ENCODE measurements around the gene PPARG. TPM values are rescaled to one million over a fixed set of nuclear protein-coding genes. Genes with fewer than 3 reads are reported as not detected.

PPARG gene
- polyA plus RNA-seq, 1 donor (not counting 4 experiments of a cell fraction or from before 2014, with no cell fraction given): 3.1 TPM

DNA sequence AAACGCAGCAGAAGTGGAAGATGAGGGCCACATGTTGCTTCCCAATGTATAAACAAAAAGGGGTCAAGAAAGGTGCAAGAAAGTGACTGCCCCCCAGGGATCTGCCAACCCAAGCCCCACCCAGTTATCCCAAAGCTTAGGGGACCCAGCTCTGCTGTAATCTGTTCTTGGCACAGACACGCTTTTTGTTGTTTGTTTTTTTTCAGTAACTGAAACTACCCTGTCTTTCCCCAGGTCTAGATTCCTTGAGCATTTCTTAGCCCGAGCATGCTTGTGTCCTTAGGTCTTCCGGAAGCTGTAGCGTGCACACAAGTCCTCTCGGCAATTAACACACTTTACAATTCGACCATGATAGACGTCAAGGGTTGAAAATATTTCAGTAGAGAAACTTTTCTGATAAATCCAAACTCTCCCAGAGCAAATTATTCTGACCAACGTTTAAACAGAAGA is 8.5 kb upstream of the PPARG start:
- H3K9me1 ChIP-seq (ENCODE audit: control insufficient read depth, extremely low read depth, insufficient read depth, low read length): no peaks in the 10 kb centered on the region
- H3K4me1 ChIP-seq (ENCODE audit: control insufficient read depth, extremely low read depth, insufficient read depth, low read length): no peaks in the 10 kb centered on the region
- H3K4me2 ChIP-seq (ENCODE audit: control insufficient read depth, extremely low read depth, insufficient read depth, low read depth, low read length): peak overlapping the region; percentile 27
- H3K9me3 ChIP-seq (ENCODE audit: control insufficient read depth, low read depth, low read length): no peaks in the 10 kb centered on the region
- H4K20me1 ChIP-seq (ENCODE audit: control insufficient read depth, extremely low read depth, insufficient read depth, low read length): no peaks in the 10 kb centered on the region
- no peaks in the 10 kb centered on the region for H3K36me3 ChIP-seq (ENCODE audit: control insufficient read depth in 2 of 2, extremely low read depth in 1 of 2, insufficient read depth in 2 of 2, low read length in 2 of 2)
- no peaks in the 10 kb centered on the region for H3K27me3 ChIP-seq (ENCODE audit: control insufficient read depth, extremely low read depth, insufficient read depth, low read length)
- TF ChIP-seq EZH2 (IDR thresholded peaks at IDR 0.05; ENCODE audit: low read length): no peak
- TF ChIP-seq, protein P1, sequence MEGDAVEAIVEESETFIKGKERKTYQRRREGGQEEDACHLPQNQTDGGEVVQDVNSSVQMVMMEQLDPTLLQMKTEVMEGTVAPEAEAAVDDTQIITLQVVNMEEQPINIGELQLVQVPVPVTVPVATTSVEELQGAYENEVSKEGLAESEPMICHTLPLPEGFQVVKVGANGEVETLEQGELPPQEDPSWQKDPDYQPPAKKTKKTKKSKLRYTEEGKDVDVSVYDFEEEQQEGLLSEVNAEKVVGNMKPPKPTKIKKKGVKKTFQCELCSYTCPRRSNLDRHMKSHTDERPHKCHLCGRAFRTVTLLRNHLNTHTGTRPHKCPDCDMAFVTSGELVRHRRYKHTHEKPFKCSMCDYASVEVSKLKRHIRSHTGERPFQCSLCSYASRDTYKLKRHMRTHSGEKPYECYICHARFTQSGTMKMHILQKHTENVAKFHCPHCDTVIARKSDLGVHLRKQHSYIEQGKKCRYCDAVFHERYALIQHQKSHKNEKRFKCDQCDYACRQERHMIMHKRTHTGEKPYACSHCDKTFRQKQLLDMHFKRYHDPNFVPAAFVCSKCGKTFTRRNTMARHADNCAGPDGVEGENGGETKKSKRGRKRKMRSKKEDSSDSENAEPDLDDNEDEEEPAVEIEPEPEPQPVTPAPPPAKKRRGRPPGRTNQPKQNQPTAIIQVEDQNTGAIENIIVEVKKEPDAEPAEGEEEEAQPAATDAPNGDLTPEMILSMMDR (optimal IDR thresholded peaks at IDR 0.05 in 1 of 3, IDR thresholded peaks at IDR 0.05 in 1 of 3, conservative IDR thresholded peaks at IDR 0.05 in 1 of 3; ENCODE audit: extremely low read depth in 1 of 3, insufficient read depth in 2 of 3, low read length in 3 of 3): no peak
- no peak overlapping the region for H2AFZ ChIP-seq (ENCODE audit: control insufficient read depth, low read length)
- no peaks in the 10 kb centered on the region for H3K79me2 ChIP-seq (ENCODE audit: control insufficient read depth, insufficient read depth, low read length)
- no peak overlapping the region for H3K9ac ChIP-seq (ENCODE audit: control insufficient read depth, extremely low read depth, insufficient read depth, low read length)
- dilution Hi-C loops (cut with MboI; ENCODE audit: extremely low pct_ligation_motif_present, low sequenced_read_pairs): no loop called here
- no peak for FAIRE-seq
- H3K4me3 ChIP-seq (ENCODE audit: control insufficient read depth in 2 of 3, extremely low read depth in 1 of 3, insufficient read depth in 2 of 3, low read depth in 1 of 3, low read length in 3 of 3): no peak overlapping the region
- no peak for DNase-seq (ENCODE audit: low read depth, low spot score)
- H3K27ac ChIP-seq (ENCODE audit: control insufficient read depth, insufficient read depth, low read length): no peak overlapping the region

DNA sequence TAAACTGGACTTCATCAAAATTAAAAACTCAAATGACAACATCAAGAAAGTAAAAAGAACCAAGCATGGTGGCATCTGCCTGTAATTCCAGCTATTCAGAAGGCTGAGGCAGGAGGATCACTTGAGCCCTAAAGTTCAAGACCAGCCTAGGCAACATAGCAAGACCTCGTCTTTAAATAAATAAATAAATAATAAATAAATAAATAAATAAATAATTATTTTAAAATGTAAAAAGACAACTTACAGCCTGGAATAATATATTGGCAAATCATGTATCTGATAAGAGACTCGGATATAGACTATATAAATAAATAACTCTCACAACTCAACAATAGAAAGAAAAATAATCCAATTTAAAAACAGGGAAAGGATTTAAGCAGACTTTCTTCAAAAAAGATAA is 4.3 kb upstream of the PPARG start:
- no peak overlapping the region for H3K4me3 ChIP-seq (ENCODE audit: control insufficient read depth in 2 of 3, extremely low read depth in 1 of 3, insufficient read depth in 2 of 3, low read depth in 1 of 3, low read length in 3 of 3)
- H3K9me3 ChIP-seq (ENCODE audit: control insufficient read depth, low read depth, low read length): no peaks in the 10 kb centered on the region
- peaks cover 24% of the 10 kb centered on the region for H3K27me3 ChIP-seq (ENCODE audit: control insufficient read depth, extremely low read depth, insufficient read depth, low read length)
- DNase-seq (ENCODE audit: low read depth, low spot score): no peak
- dilution Hi-C loops (cut with MboI; ENCODE audit: extremely low pct_ligation_motif_present, low sequenced_read_pairs): no loop called here
- TF ChIP-seq, protein P1 (optimal IDR thresholded peaks at IDR 0.05 in 1 of 3, IDR thresholded peaks at IDR 0.05 in 1 of 3, conservative IDR thresholded peaks at IDR 0.05 in 1 of 3; ENCODE audit: extremely low read depth in 1 of 3, insufficient read depth in 2 of 3, low read length in 3 of 3): no peak
- no peak for TF ChIP-seq EZH2 (IDR thresholded peaks at IDR 0.05; ENCODE audit: low read length)
- peaks cover 3% of the 10 kb centered on the region for H3K4me1 ChIP-seq (ENCODE audit: control insufficient read depth, extremely low read depth, insufficient read depth, low read length)
- H4K20me1 ChIP-seq (ENCODE audit: control insufficient read depth, extremely low read depth, insufficient read depth, low read length): no peaks in the 10 kb centered on the region
- FAIRE-seq: no peak
- no peak overlapping the region for H3K27ac ChIP-seq (ENCODE audit: control insufficient read depth, insufficient read depth, low read length)
- no peaks in the 10 kb centered on the region for H3K79me2 ChIP-seq (ENCODE audit: control insufficient read depth, insufficient read depth, low read length)
- no peaks in the 10 kb centered on the region for H3K36me3 ChIP-seq (ENCODE audit: control insufficient read depth in 2 of 2, extremely low read depth in 1 of 2, insufficient read depth in 2 of 2, low read length in 2 of 2)
- H2AFZ ChIP-seq (ENCODE audit: control insufficient read depth, low read length): no peak overlapping the region
- H3K4me2 ChIP-seq (ENCODE audit: control insufficient read depth, extremely low read depth, insufficient read depth, low read depth, low read length): no peak overlapping the region
- H3K9ac ChIP-seq (ENCODE audit: control insufficient read depth, extremely low read depth, insufficient read depth, low read length): no peak overlapping the region
- H3K9me1 ChIP-seq (ENCODE audit: control insufficient read depth, extremely low read depth, insufficient read depth, low read length): no peaks in the 10 kb centered on the region
